Neural progenitor cell (in vitro differentiated cells): ENCODE measurements around the gene CIBAR2.

Experiments used
- CTCF ChIP-seq: fragments of 200-600 bp; sonication (generic); IDR thresholded peaks from 2 replicates; pipeline ENCODE4 v1.5.1; 2017; ENCODE audit warnings: antibody characterized with exemption, mild to moderate bottlenecking
- EZH2 ChIP-seq: fragments of 200-600 bp; sonication (generic); IDR thresholded peaks from 2 replicates; pipeline ENCODE4 v1.6.1; 2017; ENCODE audit warnings: antibody characterized with exemption, mild to moderate bottlenecking, moderate library complexity

- TF ChIP-seq CTCF (no peak), EZH2 (no peak)
These were observed 30.5 kb upstream of the CIBAR2 start for GRCh38 chr16:85142771-85143211.
